WTC11 (cell line): Measurements from ENCODE around the gene AGBL1. TPM values are rescaled to one million over a fixed set of nuclear protein-coding genes. Genes with fewer than 3 reads are reported as not detected.

Experiments used
- ATAC-seq: fragments of 200-7000 bp; cut with Tn5 transposase; 2 replicates; pipeline ENCODE4 v1.10.0; 2021; ENCODE audit warnings: mild to moderate bottlenecking, moderate library complexity
- CTCF ChIA-PET: fragments of 300-600 bp; sonication (Branson Sonifier 250); formaldehyde crosslinking; loops from one replicate; lab custom pipeline; 2021; ENCODE audit warnings: antibody characterized with exemption; lab: Charles Lee
- POLR2A ChIA-PET: fragments of 350-600 bp; sonication (Branson Sonifier 250); formaldehyde crosslinking; loops from one replicate; lab custom pipeline; 2021; ENCODE audit warnings: antibody characterized with exemption; lab: Charles Lee
- DNase-seq: peaks from one replicate; pipeline ENCODE4 v3.0.0; 2021; ENCODE audit warnings: low spot score
- H3K27ac Mint-ChIP-seq: 2 replicates; pipeline ENCODE4 v1.8.0; 2021; ENCODE audit warnings: mixed read lengths
- H3K27me3 Mint-ChIP-seq: 2 replicates; pipeline ENCODE4 v1.8.0; 2021; ENCODE audit warnings: low read depth, mild to moderate bottlenecking, moderate library complexity, mixed read lengths
- H3K36me3 Mint-ChIP-seq: 2 replicates; pipeline ENCODE4 v1.8.0; 2021; ENCODE audit warnings: mixed read lengths
- H3K4me1 Mint-ChIP-seq: 2 replicates; pipeline ENCODE4 v1.8.0; 2022; ENCODE audit warnings: mixed read lengths
- H3K4me3 Mint-ChIP-seq: 2 replicates; pipeline ENCODE4 v1.8.0; 2021; ENCODE audit warnings: mild to moderate bottlenecking, moderate library complexity, mixed read lengths
- H3K9me3 Mint-ChIP-seq: 2 replicates; pipeline ENCODE4 v1.8.0; 2021; ENCODE audit warnings: mixed read lengths
- ETV6 ChIP-seq: sonication (generic); formaldehyde crosslinking; IDR thresholded peaks from 2 replicates; pipeline ENCODE4 v1.8.1; 2022; ENCODE audit warnings: mild to moderate bottlenecking, missing genetic modification reagents
- JUN ChIP-seq: sonication (generic); formaldehyde crosslinking; IDR thresholded peaks from 2 replicates; pipeline ENCODE4 v1.8.0; 2023; ENCODE audit warnings: mild to moderate bottlenecking, missing genetic modification reagents
- MXD4 ChIP-seq: fragments of 250-450 bp; sonication (Bioruptor Pico); IDR thresholded peaks from 2 replicates; pipeline ENCODE4 v1.8.0; 2021; ENCODE audit warnings: mild to moderate bottlenecking, moderate library complexity, borderline replicate concordance
- NR2C2 ChIP-seq: sonication (generic); formaldehyde crosslinking; IDR thresholded peaks from 2 replicates; pipeline ENCODE4 v1.8.0; 2022; ENCODE audit warnings: mild to moderate bottlenecking, missing genetic modification reagents
- RORB ChIP-seq: fragments of 250-450 bp; sonication (Bioruptor Pico); IDR thresholded peaks from 2 replicates; pipeline ENCODE4 v1.9.0; 2021; ENCODE audit warnings: mild to moderate bottlenecking
- SOX15 ChIP-seq: fragments of 250-450 bp; sonication (Bioruptor Pico); IDR thresholded peaks from 2 replicates; pipeline ENCODE4 v1.9.0; 2021; ENCODE audit warnings: mild to moderate bottlenecking
- ZBTB21 ChIP-seq: sonication (generic); formaldehyde crosslinking; IDR thresholded peaks from 2 replicates; pipeline ENCODE4 v1.8.1; 2023; ENCODE audit warnings: mild to moderate bottlenecking, missing genetic modification reagents, borderline replicate concordance
- total RNA-seq: library from RNA; stranded (reverse); gene quantifications from 3 replicates; pipeline ENCODE4 v1.2.3, GENCODE V29; 2021
- TF ChIP-seq, protein P1 (sequence below): sonication (generic); formaldehyde crosslinking; IDR thresholded peaks from 2 replicates; pipeline ENCODE4 v1.8.1; 2022; ENCODE audit warnings: low read depth, mild to moderate bottlenecking, moderate library complexity, missing genetic modification reagents, borderline replicate concordance
- TF ChIP-seq, protein P2 (sequence below): fragments of 250-450 bp; sonication (Bioruptor Pico); IDR thresholded peaks from 2 replicates; pipeline ENCODE4 v1.8.0; 2021; ENCODE audit warnings: mild to moderate bottlenecking
- TF ChIP-seq, protein P3 (sequence below): sonication (generic); formaldehyde crosslinking; IDR thresholded peaks from 2 replicates; pipeline ENCODE4 v1.8.1; 2023; ENCODE audit warnings: mild to moderate bottlenecking, missing genetic modification reagents
- TF ChIP-seq, protein P4 (sequence below): sonication (generic); formaldehyde crosslinking; IDR thresholded peaks from 2 replicates; pipeline ENCODE4 v1.8.1; 2022; ENCODE audit warnings: mild to moderate bottlenecking, moderate library complexity, missing genetic modification reagents
- TF ChIP-seq, protein P5 (sequence below): sonication (generic); formaldehyde crosslinking; IDR thresholded peaks from 2 replicates; pipeline ENCODE4 v1.8.1; 2023; ENCODE audit warnings: mild to moderate bottlenecking, missing genetic modification reagents, borderline replicate concordance
- TF ChIP-seq, protein P6 (sequence below): sonication (generic); formaldehyde crosslinking; IDR thresholded peaks from 2 replicates; pipeline ENCODE4 v1.8.1; 2023; ENCODE audit warnings: mild to moderate bottlenecking, missing genetic modification reagents, moderate library complexity
- TF ChIP-seq, protein P7 (sequence below): sonication (generic); formaldehyde crosslinking; conservative IDR thresholded peaks from 2 replicates; pipeline ENCODE4 v1.8.1; 2022; ENCODE audit warnings: mild to moderate bottlenecking, missing genetic modification reagents

AGBL1 gene
- total RNA-seq, 1 experiment from 2014 or later, result not detected

DNA sequence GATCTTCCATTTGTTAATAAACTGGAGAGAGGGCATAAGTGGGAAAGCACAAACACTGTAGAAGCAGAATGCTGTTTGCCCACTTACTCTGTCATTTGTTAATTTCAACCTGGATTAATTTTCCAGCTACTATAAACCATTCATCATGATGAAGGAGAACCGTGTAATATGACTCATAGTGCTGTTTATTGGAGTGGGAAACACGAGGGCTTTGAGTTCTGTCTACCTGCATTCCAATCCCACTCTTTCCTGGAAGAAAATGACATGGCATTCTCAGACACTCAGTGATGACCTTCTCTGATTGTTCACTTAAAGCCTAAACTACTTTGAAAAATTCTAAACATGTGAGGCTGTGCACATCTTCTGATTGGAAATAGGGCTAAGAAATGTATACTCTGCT, 826.7 kb downstream of the AGBL1 start:
- no peak overlapping the region for H3K27ac Mint-ChIP-seq
- no peak for DNase-seq
- no peaks in the 10 kb centered on the region for H3K27me3 Mint-ChIP-seq
- POLR2A ChIA-PET, result no interaction called here
- H3K4me3 Mint-ChIP-seq, result no peak overlapping the region
- H3K4me1 Mint-ChIP-seq, result peaks cover 9% of the 10 kb centered on the region
- no peaks in the 10 kb centered on the region for H3K36me3 Mint-ChIP-seq
- CTCF ChIA-PET, result no interaction called here
- TF ChIP-seq, protein P1, sequence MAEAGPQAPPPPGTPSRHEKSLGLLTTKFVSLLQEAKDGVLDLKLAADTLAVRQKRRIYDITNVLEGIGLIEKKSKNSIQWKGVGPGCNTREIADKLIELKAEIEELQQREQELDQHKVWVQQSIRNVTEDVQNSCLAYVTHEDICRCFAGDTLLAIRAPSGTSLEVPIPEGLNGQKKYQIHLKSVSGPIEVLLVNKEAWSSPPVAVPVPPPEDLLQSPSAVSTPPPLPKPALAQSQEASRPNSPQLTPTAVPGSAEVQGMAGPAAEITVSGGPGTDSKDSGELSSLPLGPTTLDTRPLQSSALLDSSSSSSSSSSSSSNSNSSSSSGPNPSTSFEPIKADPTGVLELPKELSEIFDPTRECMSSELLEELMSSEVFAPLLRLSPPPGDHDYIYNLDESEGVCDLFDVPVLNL (CRISPR knock-in tag), result no peak
- no peak for TF ChIP-seq ETV6 (CRISPR knock-in tag)
- TF ChIP-seq JUN (CRISPR knock-in tag), result no peak
- TF ChIP-seq ZBTB21 (CRISPR knock-in tag), result no peak
- no peak for TF ChIP-seq MXD4 (CRISPR knock-in tag)
- TF ChIP-seq, protein P2, sequence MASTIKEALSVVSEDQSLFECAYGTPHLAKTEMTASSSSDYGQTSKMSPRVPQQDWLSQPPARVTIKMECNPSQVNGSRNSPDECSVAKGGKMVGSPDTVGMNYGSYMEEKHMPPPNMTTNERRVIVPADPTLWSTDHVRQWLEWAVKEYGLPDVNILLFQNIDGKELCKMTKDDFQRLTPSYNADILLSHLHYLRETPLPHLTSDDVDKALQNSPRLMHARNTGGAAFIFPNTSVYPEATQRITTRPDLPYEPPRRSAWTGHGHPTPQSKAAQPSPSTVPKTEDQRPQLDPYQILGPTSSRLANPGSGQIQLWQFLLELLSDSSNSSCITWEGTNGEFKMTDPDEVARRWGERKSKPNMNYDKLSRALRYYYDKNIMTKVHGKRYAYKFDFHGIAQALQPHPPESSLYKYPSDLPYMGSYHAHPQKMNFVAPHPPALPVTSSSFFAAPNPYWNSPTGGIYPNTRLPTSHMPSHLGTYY (CRISPR knock-in tag), result no peak
- TF ChIP-seq, protein P3, sequence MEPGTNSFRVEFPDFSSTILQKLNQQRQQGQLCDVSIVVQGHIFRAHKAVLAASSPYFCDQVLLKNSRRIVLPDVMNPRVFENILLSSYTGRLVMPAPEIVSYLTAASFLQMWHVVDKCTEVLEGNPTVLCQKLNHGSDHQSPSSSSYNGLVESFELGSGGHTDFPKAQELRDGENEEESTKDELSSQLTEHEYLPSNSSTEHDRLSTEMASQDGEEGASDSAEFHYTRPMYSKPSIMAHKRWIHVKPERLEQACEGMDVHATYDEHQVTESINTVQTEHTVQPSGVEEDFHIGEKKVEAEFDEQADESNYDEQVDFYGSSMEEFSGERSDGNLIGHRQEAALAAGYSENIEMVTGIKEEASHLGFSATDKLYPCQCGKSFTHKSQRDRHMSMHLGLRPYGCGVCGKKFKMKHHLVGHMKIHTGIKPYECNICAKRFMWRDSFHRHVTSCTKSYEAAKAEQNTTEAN, result no peak
- TF ChIP-seq, protein P4, sequence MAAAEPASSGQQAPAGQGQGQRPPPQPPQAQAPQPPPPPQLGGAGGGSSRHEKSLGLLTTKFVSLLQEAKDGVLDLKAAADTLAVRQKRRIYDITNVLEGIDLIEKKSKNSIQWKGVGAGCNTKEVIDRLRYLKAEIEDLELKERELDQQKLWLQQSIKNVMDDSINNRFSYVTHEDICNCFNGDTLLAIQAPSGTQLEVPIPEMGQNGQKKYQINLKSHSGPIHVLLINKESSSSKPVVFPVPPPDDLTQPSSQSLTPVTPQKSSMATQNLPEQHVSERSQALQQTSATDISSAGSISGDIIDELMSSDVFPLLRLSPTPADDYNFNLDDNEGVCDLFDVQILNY (CRISPR knock-in tag), result no peak
- TF ChIP-seq NR2C2 (CRISPR knock-in tag), result no peak
- TF ChIP-seq, protein P5, sequence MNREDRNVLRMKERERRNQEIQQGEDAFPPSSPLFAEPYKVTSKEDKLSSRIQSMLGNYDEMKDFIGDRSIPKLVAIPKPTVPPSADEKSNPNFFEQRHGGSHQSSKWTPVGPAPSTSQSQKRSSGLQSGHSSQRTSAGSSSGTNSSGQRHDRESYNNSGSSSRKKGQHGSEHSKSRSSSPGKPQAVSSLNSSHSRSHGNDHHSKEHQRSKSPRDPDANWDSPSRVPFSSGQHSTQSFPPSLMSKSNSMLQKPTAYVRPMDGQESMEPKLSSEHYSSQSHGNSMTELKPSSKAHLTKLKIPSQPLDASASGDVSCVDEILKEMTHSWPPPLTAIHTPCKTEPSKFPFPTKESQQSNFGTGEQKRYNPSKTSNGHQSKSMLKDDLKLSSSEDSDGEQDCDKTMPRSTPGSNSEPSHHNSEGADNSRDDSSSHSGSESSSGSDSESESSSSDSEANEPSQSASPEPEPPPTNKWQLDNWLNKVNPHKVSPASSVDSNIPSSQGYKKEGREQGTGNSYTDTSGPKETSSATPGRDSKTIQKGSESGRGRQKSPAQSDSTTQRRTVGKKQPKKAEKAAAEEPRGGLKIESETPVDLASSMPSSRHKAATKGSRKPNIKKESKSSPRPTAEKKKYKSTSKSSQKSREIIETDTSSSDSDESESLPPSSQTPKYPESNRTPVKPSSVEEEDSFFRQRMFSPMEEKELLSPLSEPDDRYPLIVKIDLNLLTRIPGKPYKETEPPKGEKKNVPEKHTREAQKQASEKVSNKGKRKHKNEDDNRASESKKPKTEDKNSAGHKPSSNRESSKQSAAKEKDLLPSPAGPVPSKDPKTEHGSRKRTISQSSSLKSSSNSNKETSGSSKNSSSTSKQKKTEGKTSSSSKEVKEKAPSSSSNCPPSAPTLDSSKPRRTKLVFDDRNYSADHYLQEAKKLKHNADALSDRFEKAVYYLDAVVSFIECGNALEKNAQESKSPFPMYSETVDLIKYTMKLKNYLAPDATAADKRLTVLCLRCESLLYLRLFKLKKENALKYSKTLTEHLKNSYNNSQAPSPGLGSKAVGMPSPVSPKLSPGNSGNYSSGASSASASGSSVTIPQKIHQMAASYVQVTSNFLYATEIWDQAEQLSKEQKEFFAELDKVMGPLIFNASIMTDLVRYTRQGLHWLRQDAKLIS (CRISPR knock-in tag), result no peak
- TF ChIP-seq SOX15 (CRISPR knock-in tag), result no peak
- TF ChIP-seq RORB (CRISPR knock-in tag), result no peak
- TF ChIP-seq, protein P6, sequence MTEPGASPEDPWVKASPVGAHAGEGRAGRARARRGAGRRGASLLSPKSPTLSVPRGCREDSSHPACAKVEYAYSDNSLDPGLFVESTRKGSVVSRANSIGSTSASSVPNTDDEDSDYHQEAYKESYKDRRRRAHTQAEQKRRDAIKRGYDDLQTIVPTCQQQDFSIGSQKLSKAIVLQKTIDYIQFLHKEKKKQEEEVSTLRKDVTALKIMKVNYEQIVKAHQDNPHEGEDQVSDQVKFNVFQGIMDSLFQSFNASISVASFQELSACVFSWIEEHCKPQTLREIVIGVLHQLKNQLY (CRISPR knock-in tag), result no peak
- peaks cover 14% of the 10 kb centered on the region; the same call in 1 of the 2 replicates for H3K9me3 Mint-ChIP-seq
- no peak for ATAC-seq

DNA sequence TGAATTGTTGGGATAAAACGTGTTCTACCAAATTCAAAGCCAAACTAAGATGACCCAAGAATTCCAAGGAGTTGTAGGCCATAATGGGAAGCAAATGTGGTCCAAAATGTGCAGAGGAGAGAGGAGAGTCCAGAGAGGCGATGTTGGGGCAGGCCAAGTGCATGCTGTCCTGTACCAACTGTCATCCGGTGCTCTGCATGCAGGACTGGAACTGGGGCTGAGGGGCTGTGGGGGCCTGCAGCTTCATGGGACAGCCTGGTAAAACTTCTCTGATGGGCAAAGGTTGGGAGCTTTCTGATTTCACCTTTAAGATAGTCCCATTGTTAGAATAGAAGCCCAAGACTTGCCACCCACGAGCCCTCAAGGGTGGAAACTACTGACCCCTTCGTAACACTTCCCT, 831.4 kb downstream of the AGBL1 start:
- DNase-seq, result no peak
- H3K9me3 Mint-ChIP-seq, result peaks cover 14% of the 10 kb centered on the region; the same call in 1 of the 2 replicates
- POLR2A ChIA-PET, result no interaction called here
- H3K27me3 Mint-ChIP-seq, result no peaks in the 10 kb centered on the region
- H3K27ac Mint-ChIP-seq, result no peak overlapping the region
- CTCF ChIA-PET, result no interaction called here
- no peak overlapping the region for H3K4me3 Mint-ChIP-seq
- TF ChIP-seq, protein P7, sequence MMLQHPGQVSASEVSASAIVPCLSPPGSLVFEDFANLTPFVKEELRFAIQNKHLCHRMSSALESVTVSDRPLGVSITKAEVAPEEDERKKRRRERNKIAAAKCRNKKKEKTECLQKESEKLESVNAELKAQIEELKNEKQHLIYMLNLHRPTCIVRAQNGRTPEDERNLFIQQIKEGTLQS (CRISPR knock-in tag), result no peak
- H3K36me3 Mint-ChIP-seq, result no peaks in the 10 kb centered on the region
- ATAC-seq, result no peak
- peaks cover 21% of the 10 kb centered on the region for H3K4me1 Mint-ChIP-seq
